ENCODE measurements around the gene CPA1.

- TF ChIP-seq, protein P1, sequence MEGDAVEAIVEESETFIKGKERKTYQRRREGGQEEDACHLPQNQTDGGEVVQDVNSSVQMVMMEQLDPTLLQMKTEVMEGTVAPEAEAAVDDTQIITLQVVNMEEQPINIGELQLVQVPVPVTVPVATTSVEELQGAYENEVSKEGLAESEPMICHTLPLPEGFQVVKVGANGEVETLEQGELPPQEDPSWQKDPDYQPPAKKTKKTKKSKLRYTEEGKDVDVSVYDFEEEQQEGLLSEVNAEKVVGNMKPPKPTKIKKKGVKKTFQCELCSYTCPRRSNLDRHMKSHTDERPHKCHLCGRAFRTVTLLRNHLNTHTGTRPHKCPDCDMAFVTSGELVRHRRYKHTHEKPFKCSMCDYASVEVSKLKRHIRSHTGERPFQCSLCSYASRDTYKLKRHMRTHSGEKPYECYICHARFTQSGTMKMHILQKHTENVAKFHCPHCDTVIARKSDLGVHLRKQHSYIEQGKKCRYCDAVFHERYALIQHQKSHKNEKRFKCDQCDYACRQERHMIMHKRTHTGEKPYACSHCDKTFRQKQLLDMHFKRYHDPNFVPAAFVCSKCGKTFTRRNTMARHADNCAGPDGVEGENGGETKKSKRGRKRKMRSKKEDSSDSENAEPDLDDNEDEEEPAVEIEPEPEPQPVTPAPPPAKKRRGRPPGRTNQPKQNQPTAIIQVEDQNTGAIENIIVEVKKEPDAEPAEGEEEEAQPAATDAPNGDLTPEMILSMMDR (IDR thresholded peaks at IDR 0.05), result no peak
- no peak for TF ChIP-seq POLR2A (IDR thresholded peaks at IDR 0.05)
Measured at GRCh38 chr7:130380861-130381455, 664 bp downstream of the CPA1 start.
